HepG2 (cell line): ENCODE measurements around the gene DDX23.

Experiments
- ARNT ChIP-seq: fragments of 450-650 bp; IDR thresholded peaks from 2 replicates; pipeline ENCODE4 v1.6.1; 2017
- CTCF ChIP-seq: sonication (generic); formaldehyde crosslinking; IDR thresholded peaks from 2 replicates; pipeline ENCODE4 v1.5.0; 2020; ENCODE audit warnings: mild to moderate bottlenecking, missing genetic modification reagents, moderate library complexity
- EED ChIP-seq: sonication (generic); formaldehyde crosslinking; IDR thresholded peaks from 2 replicates; pipeline ENCODE4 v1.5.0; 2020; ENCODE audit warnings: mild to moderate bottlenecking, missing genetic modification reagents
- EP300 ChIP-seq, 3 experiments: sonication (generic) in 1 of 3; formaldehyde crosslinking in 1 of 3; IDR thresholded peaks; 2 replicates each; pipeline versions ENCODE4 v1.5.1 to v1.6.1; 2011 to 2020; ENCODE audit warnings: low read depth in 2 of 3, low read length in 2 of 3, borderline replicate concordance in 1 of 3, improper control_type of control experiment in 1 of 3, mild to moderate bottlenecking in 1 of 3, missing genetic modification reagents in 1 of 3, moderate library complexity in 1 of 3
- EZH2 ChIP-seq: conservative IDR thresholded peaks from 2 replicates; pipeline ENCODE4 v1.6.1; 2012; ENCODE audit warnings: mild to moderate bottlenecking, low read depth, low read length, moderate library complexity
- FOXJ3 ChIP-seq: sonication (generic); formaldehyde crosslinking; IDR thresholded peaks from 2 replicates; pipeline ENCODE4 v1.4.0; 2020; ENCODE audit warnings: missing genetic modification reagents, mild to moderate bottlenecking, borderline replicate concordance
- FOXK1 ChIP-seq: sonication (generic); formaldehyde crosslinking; IDR thresholded peaks from 2 replicates; pipeline ENCODE4 v1.4.0; 2020; ENCODE audit warnings: low read depth, missing genetic modification reagents, borderline replicate concordance
- REST ChIP-seq, 2 experiments: IDR thresholded peaks; 2 replicates each; pipeline ENCODE4 v1.6.1; 2011 to 2012; ENCODE audit warnings: low read length in 2 of 2, borderline replicate concordance in 1 of 2, low read depth in 1 of 2, mild to moderate bottlenecking in 1 of 2, moderate library complexity in 1 of 2
- ZBTB21 ChIP-seq: sonication (generic); formaldehyde crosslinking; IDR thresholded peaks from 2 replicates; pipeline ENCODE4 v1.4.0; 2020; ENCODE audit warnings: missing genetic modification reagents
- ZNF10 ChIP-seq: sonication (generic); formaldehyde crosslinking; IDR thresholded peaks from 2 replicates; pipeline ENCODE4 v1.4.0; 2020; ENCODE audit warnings: mild to moderate bottlenecking, low read depth, missing genetic modification reagents, borderline replicate concordance
- ZNF362 ChIP-seq: sonication (generic); formaldehyde crosslinking; IDR thresholded peaks from 2 replicates; pipeline ENCODE4 v1.4.0; 2020; ENCODE audit warnings: missing genetic modification reagents, mild to moderate bottlenecking, borderline replicate concordance
- ZNF788 ChIP-seq: sonication (generic); formaldehyde crosslinking; IDR thresholded peaks from 2 replicates; pipeline ENCODE4 v1.5.0; 2020; ENCODE audit warnings: mild to moderate bottlenecking, missing genetic modification reagents, borderline replicate concordance

- no peak for TF ChIP-seq EP300 (IDR thresholded peaks at IDR 0.05; ENCODE audit: low read depth in 2 of 2, low read length in 2 of 2)
- TF ChIP-seq EP300 (CRISPR knock-in tag; IDR thresholded peaks at IDR 0.05; ENCODE audit: borderline replicate concordance), result no peak
- no peak for TF ChIP-seq ZNF788 (CRISPR knock-in tag)
- no peak for TF ChIP-seq ARNT
- no peak for TF ChIP-seq ZNF10 (CRISPR knock-in tag)
- TF ChIP-seq CTCF (CRISPR knock-in tag), result no peak
- TF ChIP-seq EZH2, result no peak
- TF ChIP-seq FOXJ3 (CRISPR knock-in tag), result no peak
- TF ChIP-seq ZNF362, result no peak
- no peak for TF ChIP-seq ZBTB21
- TF ChIP-seq EED (CRISPR knock-in tag), result no peak
- TF ChIP-seq REST (IDR thresholded peaks at IDR 0.05; ENCODE audit: borderline replicate concordance in 1 of 2, low read depth in 1 of 2, low read length in 2 of 2), result no peak
- TF ChIP-seq FOXK1, result no peak
These were observed 11.3 kb upstream of the DDX23 start for GRCh38 chr12:48863291-48863690.
